Measurements from ENCODE around the gene METTL24.

METTL24 gene

GRCh38 chr6:110322151-110322873 lies 35.8 kb downstream of the METTL24 start:
- H3K27ac ChIP-seq, result no peak overlapping the region
- TF ChIP-seq CTCF (conservative IDR thresholded peaks at IDR 0.05), result no peak

- H3K27ac ChIP-seq, result no peak overlapping the region
- TF ChIP-seq CTCF (conservative IDR thresholded peaks at IDR 0.05), result no peak
Measured at GRCh38 chr6:110320307-110320706, 37.8 kb downstream of the METTL24 start.

GRCh38 chr6:110319843-110320242 lies 38.3 kb downstream of the METTL24 start:
- H3K27ac ChIP-seq, result no peak overlapping the region
- no peak for TF ChIP-seq CTCF (conservative IDR thresholded peaks at IDR 0.05)

GRCh38 chr6:110319381-110319780 lies 38.8 kb downstream of the METTL24 start:
- TF ChIP-seq CTCF (conservative IDR thresholded peaks at IDR 0.05), result no peak
- no peak overlapping the region for H3K27ac ChIP-seq

- no peak for TF ChIP-seq CTCF (conservative IDR thresholded peaks at IDR 0.05)
- no peak overlapping the region for H3K27ac ChIP-seq
Measured at GRCh38 chr6:110318971-110319370, 39.2 kb downstream of the METTL24 start.

- no peak for TF ChIP-seq CTCF (conservative IDR thresholded peaks at IDR 0.05)
- H3K27ac ChIP-seq, result peak overlapping the region; percentile 65; the same call in 1 of the 2 replicates
Measured at GRCh38 chr6:110317646-110318045, 40.5 kb downstream of the METTL24 start.

- no peak for TF ChIP-seq CTCF (conservative IDR thresholded peaks at IDR 0.05)
- H3K27ac ChIP-seq, result peak overlapping the region; percentile 65; the same call in 1 of the 2 replicates
Measured at GRCh38 chr6:110317189-110317588, 41.0 kb downstream of the METTL24 start.

All from VCaP (cell line).